Stimulated activated CD4-positive, alpha-beta T cell treated with anti-CD3 and anti-CD28 coated beads, TNF-alpha, amount 100 ng/mL, for 1 hour (primary cell): ENCODE measurements around the gene ELMO3.
A peak's percentile ranks its signal among the peaks of the same experiment; 100 is the strongest.

Experiments used
- DNase-seq, 3 donors: peaks; one replicate each; pipeline ENCODE4 v3.0.0-alpha.2; 2020; ENCODE audit warnings: low read depth in 3 of 3, low spot score in 1 of 3

The ELMO3 gene

DNA sequence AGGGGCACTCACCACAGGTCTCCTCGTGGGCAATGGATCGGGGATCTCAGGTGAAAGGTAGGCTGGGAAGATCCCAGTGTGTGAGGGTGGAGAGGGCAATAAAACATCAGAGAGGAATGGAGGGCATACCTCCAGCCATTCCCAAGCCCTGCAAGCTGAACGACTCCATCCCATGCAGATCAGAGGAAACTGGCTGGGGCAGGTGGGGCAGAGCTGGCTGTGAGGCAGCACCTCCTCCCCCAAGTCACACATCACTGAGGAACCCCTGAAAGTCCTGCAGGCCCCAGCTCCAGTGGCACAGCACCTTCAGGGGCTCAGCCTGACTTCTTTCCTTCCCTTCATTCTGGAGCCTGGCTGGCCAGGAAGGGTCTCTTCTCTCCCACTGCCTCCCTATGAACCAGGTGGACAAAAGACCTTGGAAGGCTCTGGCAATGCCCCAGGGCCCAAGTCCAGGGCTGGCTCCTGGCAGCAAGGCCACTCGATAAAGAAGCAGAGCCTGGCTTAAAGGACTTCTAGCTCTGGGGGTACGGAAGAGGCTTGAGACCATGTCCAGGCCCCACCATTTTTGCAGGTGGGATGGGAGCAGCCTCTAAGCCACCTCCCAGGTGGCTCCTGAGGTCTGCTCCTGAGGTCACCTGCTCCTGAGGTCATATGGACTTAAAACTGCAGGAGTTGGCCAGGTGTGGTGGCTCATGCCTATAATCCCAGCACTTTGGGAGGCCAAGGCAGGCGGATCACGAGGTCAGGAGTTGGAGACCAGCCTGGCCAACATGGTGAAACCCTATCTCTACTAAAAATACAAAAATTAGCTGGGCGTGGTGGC is 14.5 kb downstream of the ELMO3 start:
- DNase-seq, result no peak

DNA sequence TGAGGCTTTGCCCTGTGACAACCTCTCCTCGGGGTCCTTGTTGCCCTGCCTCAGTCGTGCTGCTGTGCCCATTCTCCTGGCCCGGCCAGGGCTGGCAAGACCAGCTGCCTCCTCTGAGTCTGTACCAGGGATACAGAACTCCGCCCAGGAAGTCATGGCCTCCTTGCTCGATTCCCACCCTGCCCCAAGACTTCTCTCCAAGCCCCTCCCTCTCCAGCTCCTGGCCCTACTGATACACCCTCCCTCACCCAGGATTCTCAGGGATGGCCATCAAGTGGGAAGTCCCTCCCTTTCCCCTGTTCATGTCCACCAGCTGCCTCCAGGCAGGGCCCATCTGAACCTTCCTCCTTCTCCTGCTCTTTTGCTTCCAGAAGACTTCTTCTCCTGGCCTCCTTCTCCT is 16.8 kb downstream of the ELMO3 start:
- no peak for DNase-seq

DNA sequence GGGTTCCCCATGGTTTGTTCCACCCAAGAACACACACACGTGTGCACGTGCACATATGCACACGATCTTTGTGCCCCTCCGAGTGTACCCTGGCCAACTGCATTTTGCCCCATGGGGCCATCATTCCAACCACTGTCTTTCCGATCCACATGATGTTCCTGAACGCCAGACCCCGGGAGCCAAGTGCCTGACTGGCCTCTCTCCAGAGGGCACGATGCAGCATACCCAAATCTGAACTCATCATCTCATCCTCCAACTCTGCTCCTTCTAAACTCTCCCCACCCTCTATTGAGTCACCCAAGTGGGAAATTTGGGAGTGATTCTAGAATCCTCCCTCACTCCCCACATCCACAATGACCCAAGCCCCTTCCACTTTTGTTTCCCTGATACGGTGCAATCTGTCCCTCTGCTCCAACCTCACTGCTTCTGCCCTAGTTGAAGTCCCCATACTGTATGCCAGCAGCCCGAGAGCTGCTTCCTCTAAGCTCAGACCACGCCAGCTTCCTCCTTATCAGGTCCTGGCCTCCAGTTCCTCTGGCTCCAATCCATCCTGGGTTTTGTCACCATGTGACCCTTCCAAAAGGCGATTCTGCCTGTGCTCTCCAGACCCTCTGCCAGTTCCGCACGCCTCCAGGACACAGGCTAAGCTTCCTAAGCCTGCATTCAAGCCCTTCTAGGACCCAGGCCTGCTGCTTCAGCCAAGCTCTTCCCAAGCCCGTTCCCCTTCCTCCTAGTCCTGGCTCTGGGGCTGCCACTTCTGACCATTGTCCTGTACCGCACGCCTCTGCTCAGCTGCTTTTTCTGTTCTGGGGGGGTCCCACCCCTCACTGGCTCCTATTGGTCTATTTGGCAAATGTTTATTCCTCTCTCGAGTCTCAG is 17.9 kb downstream of the ELMO3 start:
- DNase-seq, result no peak

DNA sequence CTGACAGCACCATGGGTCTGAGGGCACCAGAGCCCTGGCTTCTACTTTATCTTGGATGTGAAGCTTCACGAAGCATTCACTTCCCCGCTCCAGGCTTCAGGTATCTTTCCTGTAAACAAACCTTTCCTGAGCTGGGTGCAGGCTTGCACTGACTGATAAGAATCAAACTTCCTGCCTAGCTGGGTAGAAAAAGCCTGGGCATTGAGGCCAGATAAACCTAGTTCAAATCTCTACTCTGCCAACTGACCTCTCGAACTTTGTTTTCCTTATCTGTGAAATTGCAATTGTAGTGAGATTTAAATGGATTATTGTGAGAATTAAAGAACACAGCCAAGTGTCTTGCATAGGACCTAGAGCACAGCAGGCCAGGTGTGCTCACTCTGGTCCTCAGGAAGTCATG is 25.1 kb downstream of the ELMO3 start:
- no peak for DNase-seq

DNA sequence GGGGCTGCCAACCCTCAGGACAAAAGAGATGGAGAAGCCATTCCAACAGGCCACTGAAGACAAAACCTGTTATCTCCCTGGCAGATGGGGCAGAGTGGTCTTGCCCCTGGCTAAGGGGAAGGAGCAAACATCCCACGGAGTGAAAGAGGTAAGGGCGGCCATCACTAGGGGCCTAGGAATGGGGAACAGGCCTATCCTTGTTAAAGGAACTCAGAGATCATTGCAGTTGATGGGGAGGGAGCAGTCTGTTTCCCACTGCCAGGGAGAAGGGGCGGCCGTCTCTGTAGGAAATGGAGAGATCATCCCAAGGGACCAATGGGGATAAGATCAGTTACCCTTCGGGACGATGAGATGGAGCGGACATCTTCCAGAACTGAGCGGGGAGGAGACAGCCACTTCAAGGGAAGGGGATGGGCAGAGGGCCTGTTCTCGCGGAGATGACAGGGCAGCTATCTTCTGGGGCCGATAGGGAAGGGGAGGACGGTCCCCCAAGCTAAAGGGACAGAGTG is 27.4 kb downstream of the ELMO3 start:
- DNase-seq, result no peak

DNA sequence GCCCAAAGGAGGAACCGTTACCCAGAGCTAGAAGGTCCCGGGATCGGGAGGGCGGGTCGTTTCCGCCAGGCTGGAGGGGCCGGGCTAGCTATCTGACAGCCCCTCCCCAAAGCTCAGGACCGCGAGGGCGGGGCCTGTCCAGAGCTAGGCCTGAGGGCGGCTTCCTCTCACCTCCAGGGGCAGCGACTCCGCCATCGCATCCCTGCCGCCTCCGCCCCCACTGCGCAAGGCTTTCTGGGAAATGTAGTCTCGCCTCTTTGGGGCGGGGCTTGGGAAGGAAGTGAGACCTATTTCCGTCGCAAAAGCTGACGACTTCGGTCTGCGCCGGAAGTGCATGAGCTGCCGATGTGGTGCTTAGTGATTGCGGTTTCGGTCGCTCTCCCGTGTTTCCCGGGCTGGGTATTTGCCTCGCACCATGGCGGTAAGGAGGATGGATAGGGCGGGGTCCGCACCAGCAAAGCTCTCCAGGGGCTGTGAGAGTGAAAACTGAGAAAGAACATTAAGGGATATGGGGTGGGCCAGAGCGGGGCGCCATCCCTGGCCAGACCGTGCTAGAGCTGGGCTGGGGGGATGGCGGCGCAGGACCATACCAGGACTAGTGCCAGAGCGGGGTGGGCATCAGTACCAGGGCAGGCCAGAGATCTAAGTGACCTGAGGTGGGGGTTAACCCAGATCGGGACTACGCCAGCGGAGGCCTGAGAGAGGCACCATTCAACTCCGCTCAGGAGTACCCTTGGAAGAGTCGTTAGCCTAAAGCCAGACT is 28.1 kb downstream of the ELMO3 start, which contains the start of gene TMEM208:
Gene TMEM208 (plus strand): TSS at position 327 of the 763 bp plus-strand sequence. CDS start 89 bp downstream, at position 416.
- DNase-seq, result peak; percentile 91 to 97 (median 92)

- no peak for DNase-seq
Observed at GRCh38 chr16:67227567-67227921, 28.6 kb downstream of the ELMO3 start.

DNA sequence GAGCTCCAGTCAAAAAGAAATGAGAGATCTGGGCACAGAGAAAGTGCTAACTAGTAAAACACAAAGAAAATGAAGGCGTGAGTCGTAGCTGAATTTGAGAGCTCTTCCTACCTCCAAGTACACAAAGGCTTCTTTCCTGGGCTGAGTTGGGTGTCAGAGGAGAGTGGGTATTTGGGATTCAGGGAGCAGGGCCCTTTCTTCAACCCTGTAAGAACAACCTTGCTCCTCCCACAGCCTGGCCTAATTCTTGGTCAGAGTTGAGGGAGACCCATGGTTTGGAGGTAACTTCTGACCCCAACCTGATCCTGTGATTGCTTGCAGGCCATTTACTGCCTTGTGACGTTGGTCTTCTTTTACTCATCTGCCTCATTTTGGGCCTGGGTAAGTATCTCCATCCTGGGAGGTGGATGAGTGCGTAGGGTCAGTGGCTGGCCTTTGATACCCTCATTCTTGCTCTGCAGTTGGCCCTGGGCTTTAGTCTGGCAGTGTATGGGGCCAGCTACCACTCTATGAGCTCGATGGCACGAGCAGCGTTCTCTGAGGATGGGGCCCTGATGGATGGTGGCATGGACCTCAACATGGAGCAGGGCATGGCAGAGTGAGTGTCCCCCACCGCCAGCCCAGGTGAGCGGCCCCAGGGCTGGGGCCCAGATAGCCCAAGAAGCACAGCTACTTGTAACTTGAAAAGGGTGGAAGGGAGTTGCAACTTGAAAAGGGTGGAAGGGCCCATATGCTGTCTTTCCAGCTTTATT is 29.3 kb downstream of the ELMO3 start:
- no peak for DNase-seq

- DNase-seq, result no peak
Observed at GRCh38 chr16:67228905-67229304, 30.0 kb downstream of the ELMO3 start.

DNA sequence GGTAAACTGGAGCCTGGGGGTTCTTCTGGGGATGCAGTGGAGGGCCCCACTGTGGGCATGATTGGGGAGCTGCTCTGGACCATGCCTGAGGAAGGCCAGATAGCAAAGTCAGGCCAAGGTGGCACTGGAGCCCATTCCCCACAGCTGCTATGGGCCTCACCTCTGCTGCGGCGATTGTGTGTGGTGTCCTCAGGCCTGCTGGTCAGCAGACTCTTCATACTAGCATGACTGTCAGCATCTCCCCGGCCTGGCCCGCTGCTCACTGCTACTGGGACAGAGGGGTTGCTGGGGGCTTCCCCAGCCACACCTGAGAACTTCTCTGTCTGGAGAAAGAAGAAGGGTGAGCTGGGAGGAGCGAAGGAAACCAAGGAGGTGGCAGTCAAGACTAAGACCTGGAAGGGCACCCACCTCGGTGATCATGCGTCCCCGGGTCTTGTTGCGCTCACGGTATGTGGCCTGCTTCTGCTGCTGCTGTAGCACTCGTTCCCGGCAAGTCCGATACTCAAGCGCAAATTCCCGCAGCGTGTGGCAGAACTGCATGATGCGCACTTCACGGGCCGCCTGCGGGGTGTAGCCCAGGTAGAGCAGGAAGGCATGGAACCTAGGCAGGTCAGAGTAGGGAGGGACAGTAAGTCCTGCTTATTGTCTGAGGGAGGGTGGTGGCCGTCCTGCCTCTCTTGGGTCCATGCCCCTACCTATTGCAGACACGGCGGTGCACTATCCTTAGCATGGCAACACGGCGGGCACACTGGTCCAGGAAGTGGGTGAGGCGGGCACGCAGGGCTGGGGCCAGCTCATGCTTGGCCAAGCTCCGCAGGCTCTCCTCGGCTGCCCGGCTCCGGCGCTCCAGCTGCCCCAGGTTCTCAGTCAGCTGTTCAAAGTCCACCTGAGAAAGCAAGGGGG is 31.2 kb downstream of the ELMO3 start:
- DNase-seq, result no peak

GRCh38 chr16:67230809-67231660 is 32.1 kb downstream of the ELMO3 start:
- DNase-seq, result no peak

GRCh38 chr16:67233596-67233995 is 34.7 kb downstream of the ELMO3 start:
- DNase-seq, result no peak

DNA sequence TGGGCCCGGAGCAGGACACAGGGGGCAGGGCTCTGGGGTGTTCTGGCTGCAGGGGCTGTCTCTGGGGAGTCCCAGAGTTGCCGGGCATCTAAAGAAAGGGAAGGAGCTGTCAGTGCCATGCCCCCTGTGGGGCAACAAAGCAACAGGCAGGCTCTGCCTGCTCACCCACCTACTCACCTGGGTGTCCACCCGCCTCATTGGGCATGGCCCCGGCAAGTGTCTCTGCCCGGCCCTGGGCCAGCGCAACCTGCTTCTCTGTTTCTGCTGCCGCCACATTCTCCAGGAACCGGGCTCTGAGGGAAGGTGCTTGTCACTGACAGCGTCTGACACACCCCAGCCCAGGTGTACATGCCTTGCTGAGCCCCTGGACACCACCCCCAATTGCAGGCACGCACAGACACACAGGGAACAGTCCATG is 35.3 kb downstream of the ELMO3 start:
- no peak for DNase-seq

GRCh38 chr16:67235816-67236562 is 37.1 kb downstream of the ELMO3 start:
- DNase-seq, result peak in 1 of 3 donors; percentile 33

GRCh38 chr16:67236563-67237395 is 37.8 kb downstream of the ELMO3 start:
- peak; percentile 39 to 64 (median 45) for DNase-seq

DNA sequence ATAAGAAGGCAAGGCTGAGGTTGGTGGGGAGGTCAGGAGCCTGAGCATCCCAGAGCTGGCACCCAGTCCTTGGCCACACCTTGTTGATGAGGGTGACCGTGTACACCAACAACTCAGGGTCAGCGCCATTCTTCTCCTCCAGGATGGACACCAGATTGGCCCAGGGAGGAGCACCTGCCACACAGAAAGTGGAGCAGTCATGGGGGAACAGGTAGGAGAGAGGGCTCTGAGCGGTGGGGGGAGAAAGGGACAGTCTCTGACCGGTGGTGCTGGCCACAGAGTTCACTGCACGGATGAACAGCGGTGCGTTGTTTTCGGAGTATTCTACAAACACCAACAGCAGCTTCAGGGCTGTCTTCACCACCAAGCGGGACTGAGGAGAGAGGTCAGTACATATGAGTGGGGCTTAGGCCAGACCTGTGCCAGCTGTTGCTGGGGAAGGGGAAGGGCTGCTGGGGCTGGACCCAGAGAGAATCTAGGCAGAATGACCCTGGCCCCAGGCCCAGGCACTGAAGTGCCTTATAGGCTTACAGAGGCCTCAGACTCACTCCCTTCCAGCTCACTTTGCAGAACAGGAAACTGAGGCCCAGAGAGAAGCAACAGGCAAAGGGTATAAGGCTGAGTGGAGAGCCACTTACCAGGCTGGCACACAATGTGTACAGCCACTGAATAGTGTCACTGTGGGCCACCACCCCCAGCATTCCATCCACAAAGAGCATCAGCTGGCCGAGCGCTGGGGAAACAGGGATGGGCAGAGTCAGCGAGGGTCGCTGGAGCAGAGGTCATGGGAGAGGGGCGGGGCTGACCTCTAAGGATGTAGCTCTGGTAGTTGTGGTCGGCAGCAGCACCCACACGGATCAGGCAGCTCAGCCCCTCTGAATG is 38.7 kb downstream of the ELMO3 start:
- DNase-seq, result no peak
